ENCODE data around the gene BARD1.

DNA sequence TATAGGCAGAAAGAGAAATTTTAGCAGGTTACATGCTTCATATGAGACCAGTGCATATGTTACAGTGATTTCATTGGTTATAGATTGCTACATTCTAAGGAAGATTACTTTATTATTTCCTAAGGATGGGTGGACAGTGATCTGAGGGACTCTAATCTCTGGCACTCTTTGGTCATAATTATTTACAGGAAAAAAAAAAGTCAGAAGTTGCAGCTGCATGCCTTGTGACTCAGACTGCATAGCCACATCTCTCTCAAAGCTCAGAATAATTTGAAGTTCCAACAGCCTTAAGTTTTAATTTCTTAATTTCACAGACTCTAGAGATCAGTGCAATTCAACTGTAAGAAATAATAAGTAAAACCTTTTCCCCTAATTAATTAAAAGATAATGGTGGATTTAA lies 27.1 kb upstream of the BARD1 start:
- TF ChIP-seq POLR2A (IDR thresholded peaks at IDR 0.05), result no peak
- TF ChIP-seq, protein P1, sequence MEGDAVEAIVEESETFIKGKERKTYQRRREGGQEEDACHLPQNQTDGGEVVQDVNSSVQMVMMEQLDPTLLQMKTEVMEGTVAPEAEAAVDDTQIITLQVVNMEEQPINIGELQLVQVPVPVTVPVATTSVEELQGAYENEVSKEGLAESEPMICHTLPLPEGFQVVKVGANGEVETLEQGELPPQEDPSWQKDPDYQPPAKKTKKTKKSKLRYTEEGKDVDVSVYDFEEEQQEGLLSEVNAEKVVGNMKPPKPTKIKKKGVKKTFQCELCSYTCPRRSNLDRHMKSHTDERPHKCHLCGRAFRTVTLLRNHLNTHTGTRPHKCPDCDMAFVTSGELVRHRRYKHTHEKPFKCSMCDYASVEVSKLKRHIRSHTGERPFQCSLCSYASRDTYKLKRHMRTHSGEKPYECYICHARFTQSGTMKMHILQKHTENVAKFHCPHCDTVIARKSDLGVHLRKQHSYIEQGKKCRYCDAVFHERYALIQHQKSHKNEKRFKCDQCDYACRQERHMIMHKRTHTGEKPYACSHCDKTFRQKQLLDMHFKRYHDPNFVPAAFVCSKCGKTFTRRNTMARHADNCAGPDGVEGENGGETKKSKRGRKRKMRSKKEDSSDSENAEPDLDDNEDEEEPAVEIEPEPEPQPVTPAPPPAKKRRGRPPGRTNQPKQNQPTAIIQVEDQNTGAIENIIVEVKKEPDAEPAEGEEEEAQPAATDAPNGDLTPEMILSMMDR (IDR thresholded peaks at IDR 0.05), result no peak
